Adrenal gland (tissue), 12 donors: ENCODE results near the gene TSPAN33. TPM values are rescaled to one million over a fixed set of nuclear protein-coding genes. Genes with fewer than 3 reads are reported as not detected.

ENCODE experiments used
- DNase-seq, 7 donors: peaks; one replicate each; pipeline ENCODE4 v3.0.0-alpha.2; 2019 to 2020
- H3K27ac ChIP-seq, 5 donors: fragments of 200-600 bp; sonication (generic) in 4 of 5; 1 replicate in 3 of 5; 2 replicates in 2 of 5; pipeline versions ENCODE4 v1.5.1 to v1.8.0; 2016 to 2020; ENCODE audit warnings: mild to moderate bottlenecking in 1 of 5
- H3K27me3 ChIP-seq: fragments of 200-600 bp; 2 replicates; pipeline ENCODE4 v1.8.0; 2021
- H3K36me3 ChIP-seq, 2 donors: fragments of 200-600 bp; replicated peaks in 1 of 2; 1 replicate in 1 of 2; 2 replicates in 1 of 2; pipeline versions ENCODE4 v1.5.1 to v1.8.0; 2018 to 2022
- H3K4me1 ChIP-seq, 2 donors: fragments of 200-600 bp; replicated peaks in 1 of 2; 1 replicate in 1 of 2; 2 replicates in 1 of 2; pipeline versions ENCODE4 v1.5.1 to v1.8.0; 2018 to 2021
- H3K4me3 ChIP-seq, 4 donors: fragments of 200-600 bp; sonication (generic) in 3 of 4; one replicate each; pipeline ENCODE4 v1.5.1; 2016 to 2018
- H3K9me3 ChIP-seq, 3 donors: fragments of 200-600 bp; sonication (generic) in 1 of 3; replicated peaks in 1 of 3; 1 replicate in 2 of 3; 2 replicates in 1 of 3; pipeline versions ENCODE4 v1.5.1 to v1.8.0; 2016 to 2021
- CTCF ChIP-seq, 6 experiments: fragments of 450-650 bp in 4 of 6; fragments of 200-600 bp in 2 of 6; sonication (generic) in 1 of 6; IDR thresholded peaks; 1 replicate in 5 of 6; 2 replicates in 1 of 6; pipeline versions ENCODE4 v1.5.1 to v1.8.0; 2016 to 2021; ENCODE audit warnings: antibody characterized with exemption in 6 of 6, mild to moderate bottlenecking in 2 of 6, moderate library complexity in 1 of 6
- POLR2A ChIP-seq, 2 donors: fragments of 450-650 bp; IDR thresholded peaks; one replicate each; pipeline ENCODE4 v1.6.1; 2017; ENCODE audit warnings: antibody characterized with exemption in 2 of 2, mild to moderate bottlenecking in 2 of 2, moderate library complexity in 1 of 2
- WGBS, 4 donors: extraction: QIAGEN DNeasy Blood & Tissue Kit in 2 of 4; methylation state at CpG; one replicate each; pipeline versions ENCODE4 v1.1.5 to v1.1.7; 2013 to 2017; 5-methylcytosine and 5-hydroxymethylcytosine counted together
- intact Hi-C, 2 donors: fragments of 100-400 bp; cut with DNase I; formaldehyde crosslinking; loops; one replicate each; pipeline versions ENCODE4 v1.14.1 to v1.15.0; 2022 to 2023
- polyA plus RNA-seq, 3 donors: library from polyadenylated mRNA; stranded (reverse); fragments of 200-250 nt in 2 of 3; fragments of 350-450 nt in 1 of 3; fragmentation: Illumina TruSeq in 1 of 3; extraction: RNeasy Lipid Tissue Mini Kit (QIAGEN cat#74804) in 1 of 3; gene quantifications; one replicate each; pipeline ENCODE4 v1.2.3, GENCODE V29; 2013 to 2014
- total RNA-seq, 9 donors: library from RNA; depleted of rRNA in 4 of 9; stranded (reverse); fragments of >200 nt in 4 of 9; fragments of 120-200 nt in 1 of 9; fragmentation: NEBNext Ultra II Directional in 1 of 9; extraction: Animal tissue kit (Norgen Biotek cat#: 25700) in 1 of 9; gene quantifications; one replicate each; pipeline versions ENCODE4 v1.1.0 to v1.2.4, GENCODE V29; 2013 to 2023
- donor health status: healthy with polysubstance abuse.
- donor health status: Bipolar disorder and iron deficiency.
- donor health status: DM: yes; HTN: yes; CAD: no.
- donor health status: DM: no; HTN: no; CAD: no.
- donor health status: DM: no; HTN: no; CAD: no.
- donor health status: DM: yes; HTN: yes; CAD: no.

Gene TSPAN33
- total and polyA plus RNA-seq, 12 donors = 1.8 to 20.0 (median 10.1) TPM

- Histone ChIP-seq H3K27me3 (no peaks in the 10 kb centered on the region), H3K4me3 (no peak overlapping the region), H3K36me3 (no peaks in the 10 kb centered on the region), H3K4me1 (no peaks in the 10 kb centered on the region), H3K27ac (no peak overlapping the region), H3K9me3 (no peaks in the 10 kb centered on the region)
- DNase-seq = no peak
- TF ChIP-seq CTCF (IDR thresholded peaks at IDR 0.05) = no peak
- TF ChIP-seq POLR2A (IDR thresholded peaks at IDR 0.05) = no peak
- intact Hi-C loops = no loop called here
- 87 to 93% (median 89%) methylated on average over 4 of the region's 4 CpGs for WGBS, 4 donors
Measured at GRCh38 chr7:129123510-129123857, 21.0 kb upstream of the TSPAN33 start.

- WGBS, 4 donors = 33 to 73% (median 40%) methylated on average over 16 to 50 of the region's 50 CpGs
Measured at GRCh38 chr7:129126314-129126713, 18.2 kb upstream of the TSPAN33 start.

GRCh38 chr7:129127154-129127553 lies 17.4 kb upstream of the TSPAN33 start:
- TF ChIP-seq CTCF (IDR thresholded peaks at IDR 0.05) (no peak), POLR2A (IDR thresholded peaks at IDR 0.05) (no peak)
- Histone ChIP-seq H3K4me1 (no peaks in the 10 kb centered on the region), H3K27me3 (no peaks in the 10 kb centered on the region), H3K9me3 (no peaks in the 10 kb centered on the region), H3K4me3 (no peak overlapping the region), H3K36me3 (no peaks in the 10 kb centered on the region), H3K27ac (no peak overlapping the region)
- WGBS, 4 donors = 93 to 98% (median 96%) methylated on average over 11 to 24 of the region's 24 CpGs
- no peak for DNase-seq
- intact Hi-C loops = no loop called here

More at GRCh38 chr7:129126314-129126713, 18.2 kb upstream of the TSPAN33 start:
- Histone ChIP-seq H3K27me3 (no peaks in the 10 kb centered on the region), H3K4me3 (no peak overlapping the region), H3K9me3 (no peaks in the 10 kb centered on the region), H3K27ac (no peak overlapping the region), H3K4me1 (no peaks in the 10 kb centered on the region), H3K36me3 (no peaks in the 10 kb centered on the region)
- TF ChIP-seq CTCF (IDR thresholded peaks at IDR 0.05) (no peak), POLR2A (IDR thresholded peaks at IDR 0.05) (no peak)
- DNase-seq = no peak
- intact Hi-C loops = no loop called here

- no peaks in the 10 kb centered on the region for H3K4me1 ChIP-seq
- H3K27me3 ChIP-seq = no peaks in the 10 kb centered on the region
- no peak for TF ChIP-seq POLR2A (IDR thresholded peaks at IDR 0.05)
- TF ChIP-seq CTCF (IDR thresholded peaks at IDR 0.05) = no peak
- H3K27ac ChIP-seq = no peak overlapping the region
- DNase-seq = no peak
- H3K9me3 ChIP-seq = no peaks in the 10 kb centered on the region
- intact Hi-C loops = no loop called here
- 94% methylated on average over 23 to 28 of the region's 28 CpGs for WGBS, 4 donors
- no peak overlapping the region for H3K4me3 ChIP-seq
- no peaks in the 10 kb centered on the region for H3K36me3 ChIP-seq
Measured at GRCh38 chr7:129127601-129128000, 16.9 kb upstream of the TSPAN33 start.
